ENCODE data around the gene TENM4.

The TENM4 gene

DNA sequence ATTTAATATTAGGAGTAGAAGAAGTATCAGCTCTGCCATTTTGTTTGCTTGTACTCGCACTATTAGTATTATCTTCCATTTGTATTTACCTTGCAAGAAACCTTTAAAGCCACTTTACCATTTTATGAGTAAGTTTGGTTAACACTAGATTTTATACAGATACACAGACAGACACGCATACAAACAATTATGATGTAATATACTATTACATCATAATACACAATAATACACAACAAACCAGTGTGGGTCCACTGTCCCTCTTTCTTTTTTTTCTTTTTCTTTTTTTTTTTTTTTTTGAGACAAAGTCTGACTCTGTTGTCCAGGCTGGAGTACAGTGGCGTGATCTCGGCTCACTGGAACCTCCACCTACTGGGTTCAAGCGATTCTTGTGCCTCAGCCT is 695.9 kb downstream of the TENM4 start:
- no peak for DNase-seq (ENCODE audit: low read depth)
- H3K4me3 ChIP-seq (ENCODE audit: low read depth, low read length): no peak overlapping the region

GRCh38 chr11:78744202-78744601 is 696.6 kb downstream of the TENM4 start:
- no peak overlapping the region for H3K4me3 ChIP-seq (ENCODE audit: low read depth, low read length)
- DNase-seq (ENCODE audit: low read depth): no peak

DNA sequence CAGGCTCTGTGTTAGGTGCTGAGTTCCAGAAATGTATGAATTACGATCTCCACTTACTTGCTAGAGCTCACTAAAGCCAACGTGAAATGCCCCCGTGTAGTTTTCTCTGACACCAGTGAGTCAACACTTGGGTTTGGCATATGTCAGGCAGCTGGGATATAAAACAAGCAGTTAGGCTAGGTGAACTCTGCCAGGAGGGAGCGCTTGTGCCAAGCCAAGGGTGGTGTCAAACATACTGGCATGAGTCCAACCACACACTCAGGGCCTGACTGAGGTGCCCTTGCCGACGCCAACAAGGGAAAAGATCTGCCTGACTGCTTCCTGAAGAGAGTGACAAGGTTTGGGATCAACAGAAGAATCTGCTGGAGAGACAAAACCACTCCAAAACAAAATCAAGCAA is 698.4 kb downstream of the TENM4 start:
- no peak for DNase-seq (ENCODE audit: low read depth)
- H3K4me3 ChIP-seq (ENCODE audit: low read depth, low read length): no peak overlapping the region

DNA sequence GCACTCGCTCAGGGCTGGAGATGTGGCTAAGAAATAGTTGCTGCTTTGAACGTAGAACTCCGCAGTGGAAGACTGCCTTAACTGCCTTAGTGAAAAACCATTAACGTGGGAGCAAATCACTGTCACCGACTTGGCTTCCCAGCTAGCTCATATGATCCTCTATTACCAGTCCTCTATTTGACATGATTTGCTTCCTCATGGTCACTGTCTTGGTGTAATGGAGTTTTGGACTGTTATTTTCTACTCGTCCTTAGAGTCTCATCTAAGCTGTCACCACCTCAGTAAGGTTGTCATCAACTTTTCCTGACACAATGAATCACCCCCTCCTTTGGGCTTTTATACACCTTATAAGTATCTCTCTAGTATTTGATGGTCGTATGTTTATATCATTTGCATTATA is 699.1 kb downstream of the TENM4 start:
- no peak overlapping the region for H3K4me3 ChIP-seq (ENCODE audit: low read depth, low read length)
- DNase-seq (ENCODE audit: low read depth): no peak

- no peak overlapping the region for H3K4me3 ChIP-seq (ENCODE audit: low read depth, low read length)
- no peak for DNase-seq (ENCODE audit: low read depth)
Measured at GRCh38 chr11:78740199-78741071, 700.4 kb downstream of the TENM4 start.

DNA sequence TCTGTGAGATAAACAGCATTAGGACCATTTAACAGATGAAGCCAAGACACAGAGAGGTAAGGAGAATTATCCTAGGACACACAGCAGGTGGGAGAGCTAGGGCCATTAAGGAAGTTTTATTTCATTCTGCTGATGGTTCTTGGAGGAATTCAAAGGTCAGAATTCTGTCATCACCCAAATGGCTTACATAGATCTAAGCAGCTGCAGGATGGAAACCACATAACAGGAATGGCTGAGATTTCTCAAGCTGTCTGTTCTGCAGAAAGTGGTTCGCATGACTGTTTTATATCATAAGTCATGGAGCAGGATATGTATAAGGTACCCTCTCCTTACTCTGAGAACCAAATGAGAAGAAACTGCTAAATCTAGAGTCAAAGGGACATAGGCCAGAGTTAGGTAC is 702.9 kb downstream of the TENM4 start:
- H3K4me3 ChIP-seq (ENCODE audit: low read depth, low read length): no peak overlapping the region
- no peak for DNase-seq (ENCODE audit: low read depth)

DNA sequence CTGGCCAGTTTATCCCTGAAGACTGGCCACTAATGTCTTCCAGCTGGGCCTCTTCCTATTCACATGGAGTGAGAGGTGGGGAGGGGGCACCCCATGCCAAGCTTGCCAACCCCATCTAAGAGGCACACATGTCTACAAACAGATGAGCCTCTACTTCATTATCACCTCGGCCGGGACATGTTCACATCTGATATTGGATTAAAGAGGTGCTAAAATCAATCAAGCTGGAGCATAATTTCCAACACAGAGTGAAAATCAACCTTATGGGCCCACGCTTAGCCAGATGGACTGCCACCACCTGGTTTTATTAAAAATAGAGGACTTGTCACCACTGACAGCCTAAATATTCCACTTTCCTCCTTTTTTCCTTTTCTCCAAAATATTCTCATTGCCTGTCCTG is 703.5 kb downstream of the TENM4 start:
- H3K4me3 ChIP-seq (ENCODE audit: low read depth, low read length): no peak overlapping the region
- DNase-seq (ENCODE audit: low read depth): no peak

GRCh38 chr11:78735711-78736110 is 705.1 kb downstream of the TENM4 start:
- no peak overlapping the region for H3K4me3 ChIP-seq (ENCODE audit: low read depth, low read length)
- no peak for DNase-seq (ENCODE audit: low read depth)

GRCh38 chr11:78733031-78733430 is 707.8 kb downstream of the TENM4 start:
- DNase-seq (ENCODE audit: low read depth): no peak

DNA sequence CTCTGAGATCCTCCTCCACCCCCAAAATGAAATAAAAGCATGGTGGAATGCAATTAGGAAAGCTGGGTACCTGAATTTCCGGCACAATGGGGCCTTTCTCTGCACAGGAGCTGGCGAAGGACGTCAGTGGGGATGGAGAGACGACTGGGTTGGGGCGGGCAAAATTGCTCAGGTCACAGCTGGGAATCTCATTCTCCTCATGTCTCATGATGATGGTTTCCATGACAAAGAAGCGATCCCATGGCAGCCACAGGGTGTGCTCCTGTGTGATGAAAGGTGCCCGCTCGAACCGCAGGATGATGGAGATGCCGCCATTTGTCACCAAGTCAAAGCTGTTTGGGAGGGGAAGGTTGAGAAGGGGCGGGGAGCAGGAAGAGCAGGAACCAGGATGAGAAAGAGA is 708.6 kb downstream of the TENM4 start:
- no peak overlapping the region for H3K4me3 ChIP-seq (ENCODE audit: low read depth, low read length)
- DNase-seq (ENCODE audit: low read depth): no peak

More at GRCh38 chr11:78733031-78733430, 707.8 kb downstream of the TENM4 start:
- H3K4me3 ChIP-seq (ENCODE audit: low read depth, low read length): no peak overlapping the region

- H3K4me3 ChIP-seq (ENCODE audit: low read depth, low read length): no peak overlapping the region
- DNase-seq (ENCODE audit: low read depth): no peak
Measured at GRCh38 chr11:78731027-78731426, 709.8 kb downstream of the TENM4 start.

GRCh38 chr11:78730267-78730824 is 710.5 kb downstream of the TENM4 start:
- DNase-seq (ENCODE audit: low read depth): no peak
- no peak overlapping the region for H3K4me3 ChIP-seq (ENCODE audit: low read depth, low read length)

GRCh38 chr11:78727816-78728215 is 713.0 kb downstream of the TENM4 start:
- H3K4me3 ChIP-seq (ENCODE audit: low read depth, low read length): no peak overlapping the region
- DNase-seq (ENCODE audit: low read depth): no peak

DNA sequence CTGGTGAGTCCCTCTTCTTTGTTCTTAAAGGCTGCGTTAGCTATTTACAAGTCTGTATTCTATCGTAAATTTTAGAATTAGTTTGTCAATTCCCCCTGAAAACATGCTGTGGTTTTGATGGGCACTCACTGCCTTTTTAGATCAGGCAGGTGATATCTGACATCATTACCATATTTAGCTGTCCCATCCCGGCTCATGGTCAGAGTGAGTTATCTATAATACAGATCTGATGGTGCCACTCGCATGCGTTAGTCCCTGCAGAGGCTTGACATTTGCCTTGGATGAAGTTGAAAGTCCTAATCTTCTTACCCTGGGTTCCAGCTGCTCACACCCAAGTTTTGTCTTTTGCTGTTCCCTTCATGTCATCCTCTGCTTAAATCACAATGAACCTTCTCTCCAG is 715.6 kb downstream of the TENM4 start:
- no peak overlapping the region for H3K4me3 ChIP-seq (ENCODE audit: low read depth, low read length)

DNA sequence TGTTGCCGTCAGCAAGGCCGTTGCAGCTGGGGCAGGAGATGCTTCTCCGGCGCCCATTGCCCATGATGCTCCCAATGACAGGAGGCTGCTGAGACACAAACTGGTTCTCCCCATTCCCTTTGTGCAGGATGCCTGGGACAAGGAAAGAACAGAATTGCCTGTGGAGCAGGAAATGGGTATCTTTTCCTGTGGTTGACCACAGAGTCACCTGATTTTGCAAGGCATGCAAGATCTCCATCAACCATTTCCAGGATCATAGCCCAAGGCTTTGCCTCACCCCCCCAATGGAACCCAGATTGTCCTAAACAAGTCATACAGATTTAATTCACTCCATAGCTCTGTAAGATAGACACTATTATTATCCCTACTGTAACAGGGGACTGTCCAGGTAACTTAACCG is 718.0 kb downstream of the TENM4 start:
- no peak overlapping the region for H3K4me3 ChIP-seq (ENCODE audit: low read depth, low read length)
- DNase-seq (ENCODE audit: low read depth): no peak

More for the DNA sequence above, 715.6 kb downstream of the TENM4 start:
- no peak for DNase-seq (ENCODE audit: low read depth)

DNA sequence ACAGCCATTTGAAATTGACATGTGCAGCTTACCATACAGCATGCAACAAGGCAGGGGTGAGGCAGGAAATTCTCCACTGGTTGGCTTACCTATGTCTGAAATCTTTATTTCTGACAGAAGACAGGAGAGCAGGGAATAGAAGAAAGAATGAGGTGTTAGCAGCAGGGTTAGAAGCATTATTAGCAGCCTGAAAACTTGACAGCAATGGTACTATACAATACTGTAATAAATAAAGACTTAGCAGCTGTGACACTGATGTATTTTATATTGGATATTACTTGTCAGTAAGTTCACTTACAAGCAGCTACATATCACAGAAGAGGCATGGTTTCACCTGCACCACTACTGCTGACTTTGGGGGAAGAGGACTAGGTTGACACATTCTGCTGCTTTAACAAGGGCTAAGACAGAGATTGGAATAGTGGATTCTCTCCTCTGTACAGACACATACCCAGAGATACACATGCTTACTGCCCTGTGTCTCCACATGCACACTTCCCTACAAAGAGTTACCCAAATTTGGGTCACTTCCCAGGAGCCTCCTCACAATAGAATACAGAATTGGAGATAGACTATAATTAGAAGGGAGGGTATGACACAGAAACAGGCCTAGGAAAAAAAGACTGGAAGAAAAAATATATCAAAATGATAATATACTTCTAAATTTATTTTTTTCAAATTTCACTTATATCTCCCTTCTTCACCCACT is 720.4 kb downstream of the TENM4 start:
- DNase-seq (ENCODE audit: low read depth): no peak
- H3K4me3 ChIP-seq (ENCODE audit: low read depth, low read length): no peak overlapping the region

DNA sequence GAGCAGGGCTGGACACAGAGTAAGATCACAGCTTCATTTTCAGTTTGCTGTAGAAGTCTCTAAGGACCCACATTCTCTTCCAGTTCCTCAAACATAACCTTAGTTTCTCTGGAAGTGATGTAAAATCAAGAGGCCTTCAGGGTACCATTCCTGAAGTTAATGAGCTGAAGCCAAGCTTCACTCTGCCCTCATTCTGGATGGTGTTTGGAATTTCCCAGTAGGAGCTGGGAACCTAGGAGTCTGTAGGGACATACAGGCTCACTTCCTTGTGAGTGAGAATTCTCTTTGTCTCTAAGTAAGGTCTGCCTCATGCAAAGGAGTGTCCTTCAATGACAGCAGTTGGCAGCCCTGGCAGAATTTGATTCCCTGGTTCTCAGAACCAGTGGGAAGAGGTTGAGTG is 723.8 kb downstream of the TENM4 start:
- no peak for DNase-seq (ENCODE audit: low read depth)
- no peak overlapping the region for H3K4me3 ChIP-seq (ENCODE audit: low read depth, low read length)

DNA sequence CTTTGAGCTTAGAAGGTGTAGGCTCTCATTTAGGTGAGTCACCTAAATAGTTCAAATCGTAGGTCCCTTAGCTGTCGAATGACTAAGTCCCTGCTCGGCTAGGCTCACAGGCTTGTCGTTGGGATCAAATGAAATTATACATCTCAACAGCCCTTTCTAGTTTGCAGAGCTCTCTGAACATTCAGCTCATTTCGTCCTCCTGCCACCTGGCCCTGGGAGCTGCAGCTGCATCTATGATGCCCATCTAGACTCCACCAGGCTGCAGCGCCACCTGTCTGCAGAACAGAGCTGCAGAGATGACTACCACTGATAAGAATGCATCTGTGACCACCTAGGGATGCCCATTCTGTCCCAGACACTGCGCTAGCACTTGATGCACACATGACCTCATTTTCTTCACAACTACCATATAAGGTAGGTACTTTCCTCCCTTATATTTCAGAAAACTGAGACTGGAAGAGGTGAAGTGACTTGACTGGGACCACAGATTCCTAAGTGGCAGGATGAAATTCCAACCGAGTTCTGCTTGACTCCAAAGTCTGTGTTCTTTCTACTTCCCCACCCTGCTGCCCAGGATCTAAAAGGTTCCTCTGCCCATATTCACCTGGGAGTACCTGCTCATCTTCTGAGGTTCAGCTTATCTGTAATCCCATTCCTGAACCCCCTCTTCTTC is 725.1 kb downstream of the TENM4 start:
- peak; percentile 45 for DNase-seq (ENCODE audit: low read depth)

GRCh38 chr11:78714539-78714938 is 726.3 kb downstream of the TENM4 start:
- H3K4me3 ChIP-seq (ENCODE audit: low read depth, low read length): no peak overlapping the region

More for the DNA sequence above, 725.1 kb downstream of the TENM4 start:
- H3K4me3 ChIP-seq (ENCODE audit: low read depth, low read length): no peak overlapping the region

GRCh38 chr11:78711735-78712134 is 729.1 kb downstream of the TENM4 start:
- no peak for DNase-seq (ENCODE audit: low read depth)
- H3K4me3 ChIP-seq (ENCODE audit: low read depth, low read length): no peak overlapping the region

More at GRCh38 chr11:78714539-78714938, 726.3 kb downstream of the TENM4 start:
- DNase-seq (ENCODE audit: low read depth): no peak
